NCI-H748 (cell line): ENCODE data around the gene HES5.
"Not testable (repeated sequence)": the region's sequence is repeated elsewhere in the genome, so short reads cannot be mapped to it uniquely, and the experiment has no call there.

Experiments
- DNase-seq: peaks from one replicate; lab custom pipeline; 2025; ENCODE audit not compliant: unreplicated experiment; lab: John Stamatoyannopoulos, UW

HES5 gene, protein sequence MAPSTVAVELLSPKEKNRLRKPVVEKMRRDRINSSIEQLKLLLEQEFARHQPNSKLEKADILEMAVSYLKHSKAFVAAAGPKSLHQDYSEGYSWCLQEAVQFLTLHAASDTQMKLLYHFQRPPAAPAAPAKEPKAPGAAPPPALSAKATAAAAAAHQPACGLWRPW

DNA sequence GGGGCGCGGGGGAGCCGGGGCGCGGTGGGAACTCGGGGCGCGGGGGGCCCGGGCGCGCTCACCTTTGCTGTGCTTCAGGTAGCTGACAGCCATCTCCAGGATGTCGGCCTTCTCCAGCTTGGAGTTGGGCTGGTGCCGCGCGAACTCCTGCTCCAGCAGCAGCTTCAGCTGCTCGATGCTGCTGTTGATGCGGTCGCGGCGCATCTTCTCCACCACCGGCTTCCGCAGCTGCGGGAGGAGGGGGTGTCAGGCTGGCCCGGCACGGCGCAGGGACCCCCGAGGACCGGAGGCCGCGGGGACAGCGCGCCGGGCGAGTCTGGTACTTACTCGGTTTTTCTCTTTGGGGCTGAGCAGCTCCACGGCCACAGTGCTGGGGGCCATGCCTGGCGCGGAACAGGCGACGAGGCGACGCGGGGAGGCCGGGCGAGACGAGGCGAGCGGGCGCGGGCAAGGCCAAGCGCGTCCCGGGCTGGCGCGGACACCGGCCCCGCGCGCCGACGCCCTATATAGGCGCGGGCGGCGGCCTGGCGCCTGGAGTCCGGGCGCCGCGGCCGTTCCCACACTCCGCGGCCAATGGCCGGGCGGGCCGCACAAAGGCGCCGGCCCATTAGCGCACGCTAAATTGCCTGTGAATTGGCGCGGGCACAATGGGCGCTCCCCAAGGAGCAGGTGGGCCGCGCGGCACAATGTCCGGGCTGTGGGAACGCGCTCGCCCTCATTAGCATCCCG is at the start of gene HES5:
HES5 (minus strand) TSS at position 480 of the 729 bp plus-strand sequence; CDS start at position 381, 99 bp downstream.
- DNase-seq: peak; percentile 90

DNA sequence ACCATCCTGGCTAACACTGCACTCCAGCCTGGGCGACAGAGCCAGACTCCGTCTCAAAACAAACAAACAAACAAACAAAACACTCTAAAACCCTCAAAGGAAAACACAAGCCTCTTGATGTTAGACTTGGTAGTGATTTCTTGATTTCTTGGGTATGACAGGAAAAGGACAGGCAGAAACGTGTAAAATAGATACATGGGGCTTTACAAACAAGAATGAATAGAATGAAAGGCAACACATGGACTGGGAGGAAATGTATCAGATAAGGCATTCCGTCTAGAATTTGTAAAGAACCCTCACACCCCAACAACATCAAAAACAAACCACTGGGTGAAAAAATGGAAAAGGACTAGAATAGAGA is 48.7 kb upstream of the HES5 start:
- DNase-seq: no peak

DNA sequence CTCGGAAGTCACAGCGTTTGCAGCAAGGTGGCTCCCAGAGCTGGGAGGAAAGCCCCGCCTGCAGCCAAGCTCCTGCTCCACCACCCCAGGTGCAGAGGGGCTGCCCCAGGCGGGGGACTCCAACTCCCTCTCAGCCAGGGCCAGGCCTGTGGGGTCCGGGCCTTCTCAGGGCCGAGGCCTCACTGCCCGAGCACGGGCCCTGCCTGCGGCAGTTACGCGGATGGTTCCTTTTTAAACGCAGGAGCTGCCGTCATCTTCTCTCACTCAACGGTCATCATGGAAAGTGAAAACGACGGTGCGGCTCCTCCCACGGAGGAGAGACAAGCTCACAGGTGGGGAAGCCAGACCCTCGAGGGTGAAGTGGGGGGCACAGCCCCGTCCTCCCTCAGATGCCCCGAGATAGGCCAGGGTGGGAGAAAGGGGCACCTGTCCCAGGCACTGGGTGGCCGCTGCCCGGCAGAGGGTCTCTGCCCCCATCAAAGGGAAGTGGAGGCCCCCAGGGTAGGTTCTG is 47.6 kb upstream of the HES5 start:
- DNase-seq: not testable (repeated sequence)

DNA sequence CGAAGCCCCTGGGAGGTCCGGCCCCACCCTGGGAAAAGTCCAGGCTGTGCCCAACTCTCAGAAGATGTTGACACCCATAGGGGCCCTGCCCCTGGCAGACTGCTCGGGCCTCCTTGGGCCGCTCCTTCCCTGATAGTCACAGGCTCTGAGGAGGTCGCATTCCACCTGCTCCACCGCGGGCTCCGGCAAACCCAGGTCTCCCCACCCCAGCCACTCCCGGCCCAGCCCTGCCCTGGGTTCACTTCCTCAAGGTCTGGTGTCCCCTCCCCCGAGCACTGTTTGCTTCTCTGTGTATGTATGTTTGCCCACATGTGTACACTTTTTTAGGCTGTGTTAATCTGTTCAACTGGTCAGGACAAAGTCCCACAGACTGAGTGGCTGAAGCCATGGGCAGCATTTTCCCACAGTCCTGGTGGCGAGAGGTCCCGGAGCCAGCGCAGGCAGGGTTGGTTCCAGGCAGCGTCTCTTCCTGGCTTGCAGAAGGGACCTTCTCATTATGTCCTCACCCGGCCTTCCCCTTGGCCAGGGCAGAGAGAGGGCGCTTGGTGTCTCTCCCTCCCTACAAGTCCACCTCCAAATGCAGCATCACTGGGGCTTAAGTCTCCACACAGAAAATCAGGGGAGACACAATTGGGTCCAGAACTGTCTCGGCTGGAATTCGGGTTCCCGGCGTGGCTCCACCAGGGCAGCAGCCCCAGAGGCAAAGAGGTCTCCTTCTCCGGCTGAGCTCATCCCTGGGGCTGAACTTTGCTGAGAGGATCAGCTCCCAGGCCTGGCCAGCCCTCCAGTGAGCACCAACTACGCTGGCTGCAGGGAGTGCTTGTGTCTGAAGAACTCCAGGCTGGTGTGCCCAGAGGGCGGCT is 46.0 kb upstream of the HES5 start:
- no peak for DNase-seq

DNA sequence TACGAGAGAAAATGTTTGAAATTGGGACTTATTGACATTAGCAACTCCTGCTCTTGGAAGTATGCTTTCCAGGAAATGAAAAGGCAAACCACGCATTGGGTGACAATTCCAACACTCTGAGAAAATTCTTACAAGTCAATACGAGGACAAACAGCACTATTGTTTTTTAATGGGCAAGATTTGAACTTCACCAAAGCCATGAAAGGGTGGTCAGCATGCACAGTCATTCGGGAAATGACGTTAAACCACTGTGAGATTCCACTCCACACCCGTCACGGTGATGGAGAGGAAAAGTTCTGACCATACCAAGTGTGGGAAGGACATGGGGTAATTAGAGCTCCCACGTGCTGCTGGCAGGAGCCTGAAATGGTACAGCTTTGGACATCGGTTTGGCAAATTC is 44.3 kb upstream of the HES5 start:
- no peak for DNase-seq

DNA sequence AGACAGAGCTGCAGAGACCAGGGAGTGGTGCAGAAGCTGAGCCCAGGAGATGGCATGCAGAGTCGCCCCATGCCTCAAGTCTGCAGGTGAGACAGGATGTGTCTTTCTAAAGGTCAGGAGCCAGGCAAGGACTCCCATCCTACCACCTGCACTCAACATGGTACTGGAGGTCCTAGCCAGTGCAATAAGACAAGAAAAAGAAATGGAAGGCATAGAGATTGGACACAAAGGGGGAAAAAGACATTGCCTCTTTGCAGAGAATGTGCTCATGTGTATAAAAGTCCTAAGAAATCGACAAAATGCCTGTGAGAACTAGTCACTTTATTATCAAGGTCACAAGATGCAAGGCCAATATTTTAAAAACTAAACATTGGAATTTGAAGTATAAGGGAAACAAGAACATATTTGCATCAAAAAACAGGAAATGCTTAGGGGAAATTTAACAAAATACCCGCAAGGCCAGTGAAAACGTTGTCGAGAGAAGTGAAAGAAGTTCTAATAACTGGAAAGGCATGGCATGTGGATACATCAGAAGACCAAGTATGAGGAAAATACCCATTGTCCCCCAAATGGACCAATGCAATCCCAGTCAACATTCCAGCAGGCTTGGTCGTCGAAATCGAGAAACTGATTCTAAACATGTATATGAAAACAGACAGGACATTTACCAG is 43.3 kb upstream of the HES5 start:
- DNase-seq: no peak

DNA sequence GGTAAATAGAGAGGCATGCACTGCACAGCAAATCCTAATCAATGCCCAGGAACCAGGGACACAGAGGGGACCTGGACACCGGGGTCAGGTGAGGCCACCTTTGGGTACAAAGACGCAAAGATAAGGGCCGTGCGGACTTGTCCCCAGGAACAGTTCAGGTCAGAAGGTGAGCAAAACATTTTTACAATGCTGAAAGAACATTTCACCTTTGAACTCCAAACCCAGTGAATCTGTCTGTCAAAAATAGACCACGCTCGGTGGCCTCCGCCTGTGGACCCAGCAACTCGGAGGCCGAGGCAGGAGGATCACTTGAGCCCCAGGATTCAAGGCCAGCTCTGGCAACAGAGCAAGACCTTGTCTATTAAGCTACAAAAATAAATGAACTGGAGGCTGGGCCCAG is 41.3 kb upstream of the HES5 start:
- DNase-seq: no peak

DNA sequence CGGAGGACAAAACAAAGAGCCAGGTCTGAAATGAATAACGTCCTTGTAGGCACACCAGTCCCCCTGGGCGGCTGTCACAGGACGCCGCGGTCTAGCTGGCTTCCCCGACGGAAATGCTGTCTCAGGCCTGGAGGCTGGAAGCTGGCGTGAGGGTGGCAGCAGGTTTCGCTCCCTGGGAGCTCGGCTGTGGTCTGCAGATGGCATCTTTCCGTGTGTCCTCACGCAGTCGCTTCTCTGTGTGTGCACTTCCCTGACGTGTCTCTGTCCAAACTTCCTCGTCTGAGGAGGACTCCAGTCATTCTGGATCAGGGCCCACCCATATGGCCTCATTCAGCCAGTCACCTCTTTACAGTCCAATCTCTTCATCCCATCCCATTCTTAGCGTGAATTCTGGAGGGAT is 40.3 kb upstream of the HES5 start:
- DNase-seq: no peak

DNA sequence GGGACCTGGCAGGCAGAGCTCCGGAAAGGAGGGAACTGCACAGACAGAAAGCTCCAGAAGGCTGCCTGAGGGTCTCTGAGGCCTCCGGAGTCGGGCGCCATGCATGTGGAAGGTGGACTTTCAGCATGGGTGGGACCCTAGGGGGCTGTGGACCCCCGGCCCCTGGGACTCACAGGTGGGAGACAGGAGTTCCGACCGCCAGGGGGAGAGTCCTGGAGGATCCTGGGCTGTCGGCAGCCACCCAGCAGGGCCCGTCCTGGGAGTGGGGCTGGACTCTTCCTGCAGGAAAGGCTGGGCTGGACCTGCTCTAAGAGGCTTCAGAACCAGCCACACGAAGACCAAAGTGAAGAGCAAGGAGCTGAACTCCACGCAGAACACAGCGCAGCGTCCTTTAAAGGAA is 39.6 kb upstream of the HES5 start:
- not testable (repeated sequence) for DNase-seq

DNA sequence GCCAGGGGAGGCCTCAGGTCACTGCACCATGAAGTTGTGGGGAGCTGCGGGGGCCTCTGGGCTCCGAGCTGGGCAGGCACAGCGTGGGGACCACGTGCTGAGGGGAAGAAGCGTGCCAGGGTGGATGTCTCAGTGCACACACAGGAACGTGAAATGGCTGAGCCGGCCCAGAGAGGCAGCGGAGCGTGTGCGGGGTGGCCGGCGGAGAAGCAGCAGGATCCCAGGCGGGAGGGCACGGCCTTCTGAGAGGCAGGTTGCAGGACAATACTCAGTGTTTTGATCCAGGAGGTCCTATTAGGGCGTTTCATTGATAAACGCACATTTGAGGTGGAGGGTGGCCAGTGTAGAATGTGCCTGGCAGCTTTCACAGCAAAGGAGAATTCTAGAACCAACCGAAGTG is 39.0 kb upstream of the HES5 start:
- DNase-seq: no peak

DNA sequence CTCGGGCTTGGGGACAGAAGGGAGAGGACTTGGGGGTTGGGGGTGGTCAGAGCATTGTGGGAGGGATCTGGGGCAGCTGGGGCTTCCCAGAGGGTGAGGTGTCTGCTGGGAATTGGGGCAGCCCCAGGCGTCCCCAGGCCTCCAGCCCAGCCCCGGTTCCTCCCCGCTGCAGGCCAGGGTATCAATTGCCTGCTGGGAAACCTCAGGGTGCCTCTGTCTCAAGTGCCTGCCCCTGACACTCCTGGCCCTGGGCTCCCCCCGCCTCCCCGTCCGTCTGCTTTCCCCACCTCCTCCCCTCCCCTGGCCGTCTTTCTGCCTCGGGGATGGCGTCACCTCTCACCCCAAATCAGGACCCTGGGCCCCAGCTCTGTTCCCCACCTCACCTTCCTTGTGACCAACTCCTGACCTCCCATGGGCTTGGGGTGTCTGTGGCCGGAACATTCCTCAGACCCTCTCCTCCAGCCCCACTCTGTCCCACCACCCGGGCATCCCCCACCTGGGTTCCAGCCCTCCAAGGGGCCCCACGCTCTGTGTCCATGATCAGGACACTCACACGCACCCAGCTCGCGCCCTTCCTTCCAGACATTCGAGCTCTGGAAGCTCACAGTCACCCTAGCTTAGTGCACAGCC is 38.2 kb upstream of the HES5 start:
- not testable (repeated sequence) for DNase-seq

DNA sequence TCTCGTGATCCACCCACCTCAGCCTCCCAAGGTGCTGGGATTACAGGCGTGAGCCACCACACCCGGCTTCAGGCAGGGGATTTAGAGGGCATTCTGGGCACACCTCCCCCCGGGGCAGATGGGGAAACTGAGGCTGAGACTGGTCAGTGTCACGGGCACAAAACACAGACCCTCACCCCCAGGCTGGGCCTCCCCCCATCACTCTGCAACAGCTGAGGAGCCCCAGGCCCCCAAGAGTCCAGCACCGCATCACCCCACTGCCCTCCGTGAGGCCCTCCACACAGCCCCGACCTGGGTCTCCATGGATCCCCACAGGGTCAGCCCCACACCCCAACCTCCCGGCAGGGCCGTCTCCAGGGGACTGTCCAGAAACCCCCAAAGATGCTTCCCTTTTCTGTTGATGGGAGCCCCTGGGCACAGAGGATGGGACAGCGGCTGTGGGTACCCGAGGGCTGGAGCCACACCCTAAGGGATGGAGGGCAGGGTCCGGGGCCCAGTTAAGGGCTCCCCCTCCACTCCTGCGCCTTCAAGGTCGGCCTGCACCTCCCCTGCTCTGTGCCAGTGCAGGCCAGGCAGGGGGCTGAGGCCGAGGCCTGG is 37.1 kb upstream of the HES5 start:
- no peak for DNase-seq

DNA sequence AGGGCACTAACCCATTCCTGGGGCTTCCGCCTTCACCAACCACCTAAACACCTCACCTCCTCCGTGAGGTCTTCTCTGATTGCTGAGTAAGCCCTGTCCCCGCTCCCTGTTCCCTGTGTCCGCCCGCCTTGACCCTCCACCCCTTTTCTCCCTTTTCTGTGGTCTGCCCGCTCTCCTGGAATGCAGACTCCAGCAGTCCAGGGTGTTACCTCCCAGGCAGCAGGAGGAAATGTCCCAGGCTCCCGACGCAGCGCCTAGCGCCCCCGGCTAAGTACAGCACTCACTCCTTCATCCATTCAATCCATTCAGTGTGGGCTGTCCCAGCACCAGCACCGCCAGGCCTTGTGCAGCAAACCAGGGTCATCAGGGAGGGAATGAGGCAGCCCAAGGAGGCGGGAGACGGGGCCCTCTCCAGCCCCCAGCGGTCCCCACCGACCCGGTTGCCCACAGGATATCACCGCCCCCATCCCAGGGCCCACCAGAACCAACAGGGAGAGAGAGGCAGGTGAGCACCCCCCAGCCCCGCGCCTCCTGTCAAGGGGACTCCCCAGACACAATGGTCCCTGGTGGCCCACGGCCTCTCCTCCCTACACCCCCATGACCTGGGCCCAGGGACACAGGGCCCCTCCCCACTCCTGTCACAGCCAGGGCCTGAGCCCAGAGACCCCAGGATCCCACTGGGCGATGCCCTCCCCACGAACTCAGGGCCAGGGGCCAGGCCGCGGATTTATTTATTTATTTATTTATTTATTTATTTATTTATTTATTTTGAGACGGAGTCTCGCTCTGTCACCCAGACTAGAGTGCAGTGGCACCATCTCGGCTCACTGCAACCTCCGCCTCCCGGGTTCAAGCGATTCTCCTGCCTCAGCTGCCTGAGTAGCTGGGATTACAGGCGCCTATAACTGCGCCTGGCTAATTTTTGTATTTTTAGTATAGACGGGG is 36.3 kb upstream of the HES5 start:
- DNase-seq: no peak

DNA sequence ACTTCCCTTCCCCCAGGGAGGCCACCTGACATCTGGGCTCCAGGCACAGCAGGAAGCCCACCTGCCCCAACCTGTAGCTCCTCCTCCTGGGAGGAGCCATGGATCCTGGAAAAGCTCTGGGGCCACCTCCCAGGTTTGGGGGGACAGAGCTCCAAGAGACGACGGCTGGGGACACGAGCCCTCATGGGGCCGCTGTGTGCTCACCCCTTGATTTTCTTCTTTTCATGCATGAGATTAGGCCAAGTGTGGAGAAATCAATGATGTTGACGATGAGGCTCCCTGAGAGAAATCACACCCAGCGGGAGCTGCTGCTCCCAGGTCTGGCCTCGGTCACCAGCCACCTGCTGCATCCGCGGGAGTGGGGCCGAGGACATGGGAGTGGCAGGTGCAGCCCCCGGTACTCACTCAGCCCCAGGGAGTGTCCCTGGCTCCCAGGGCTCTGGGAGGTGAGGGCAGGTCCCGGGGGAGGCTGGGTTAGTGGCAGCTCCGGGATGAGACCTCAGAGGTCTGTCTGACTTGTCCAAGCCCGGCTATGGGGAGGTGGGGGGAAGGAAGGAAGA is 34.8 kb upstream of the HES5 start:
- DNase-seq: no peak

DNA sequence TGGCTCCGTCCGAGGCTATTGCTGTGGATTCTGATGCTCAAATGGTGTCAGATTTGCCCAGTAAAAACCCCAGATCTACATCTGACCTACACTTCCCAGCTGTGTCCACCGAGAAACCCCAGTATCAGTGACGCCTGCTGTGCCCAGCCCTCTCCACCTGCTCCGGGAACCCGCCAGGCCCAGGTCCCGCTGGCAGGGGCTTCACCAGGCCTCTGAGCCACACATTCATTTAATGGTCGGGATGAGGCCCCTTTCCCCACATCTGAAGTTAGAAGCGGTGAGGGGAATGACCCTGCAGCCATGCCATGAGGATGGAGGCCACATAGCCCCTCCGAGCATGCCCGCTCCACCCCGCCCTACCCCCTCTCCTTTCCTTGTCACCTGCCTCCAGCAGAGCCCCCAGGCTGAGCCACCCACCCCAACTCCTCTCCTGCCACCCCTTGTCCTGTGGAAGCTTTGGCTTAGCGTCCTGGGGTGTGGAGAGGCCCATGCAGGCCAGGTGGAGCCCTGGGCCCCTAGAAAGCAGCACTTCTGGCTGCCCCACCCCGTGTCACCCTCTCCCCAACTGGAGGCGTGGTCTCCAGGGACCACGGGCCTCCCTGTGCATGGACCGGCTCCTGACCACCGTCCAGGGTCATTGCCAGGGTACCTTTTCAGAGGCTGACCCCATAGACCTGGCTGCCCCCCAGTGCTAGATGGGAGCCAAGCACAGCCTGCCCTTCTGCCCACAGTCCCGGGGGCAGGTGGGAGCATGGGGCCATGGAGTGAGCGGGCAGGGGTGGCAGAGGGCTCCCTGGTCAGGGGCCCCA is 34.1 kb upstream of the HES5 start:
- no peak for DNase-seq

DNA sequence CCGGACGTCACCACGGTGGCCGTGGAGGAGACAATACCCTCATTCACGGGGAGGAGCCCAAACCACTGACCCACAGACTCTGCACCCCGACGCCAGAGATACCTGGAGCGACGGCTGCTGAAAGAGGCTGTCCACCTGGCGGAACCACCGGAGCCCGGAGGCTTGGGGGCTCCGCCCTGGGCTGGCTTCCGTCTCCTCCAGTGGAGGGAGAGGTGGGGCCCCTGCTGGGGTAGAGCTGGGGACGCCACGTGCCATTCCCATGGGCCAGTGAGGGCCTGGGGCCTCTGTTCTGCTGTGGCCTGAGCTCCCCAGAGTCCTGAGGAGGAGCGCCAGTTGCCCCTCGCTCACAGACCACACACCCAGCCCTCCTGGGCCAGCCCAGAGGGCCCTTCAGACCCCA is 33.1 kb upstream of the HES5 start:
- DNase-seq: no peak

DNA sequence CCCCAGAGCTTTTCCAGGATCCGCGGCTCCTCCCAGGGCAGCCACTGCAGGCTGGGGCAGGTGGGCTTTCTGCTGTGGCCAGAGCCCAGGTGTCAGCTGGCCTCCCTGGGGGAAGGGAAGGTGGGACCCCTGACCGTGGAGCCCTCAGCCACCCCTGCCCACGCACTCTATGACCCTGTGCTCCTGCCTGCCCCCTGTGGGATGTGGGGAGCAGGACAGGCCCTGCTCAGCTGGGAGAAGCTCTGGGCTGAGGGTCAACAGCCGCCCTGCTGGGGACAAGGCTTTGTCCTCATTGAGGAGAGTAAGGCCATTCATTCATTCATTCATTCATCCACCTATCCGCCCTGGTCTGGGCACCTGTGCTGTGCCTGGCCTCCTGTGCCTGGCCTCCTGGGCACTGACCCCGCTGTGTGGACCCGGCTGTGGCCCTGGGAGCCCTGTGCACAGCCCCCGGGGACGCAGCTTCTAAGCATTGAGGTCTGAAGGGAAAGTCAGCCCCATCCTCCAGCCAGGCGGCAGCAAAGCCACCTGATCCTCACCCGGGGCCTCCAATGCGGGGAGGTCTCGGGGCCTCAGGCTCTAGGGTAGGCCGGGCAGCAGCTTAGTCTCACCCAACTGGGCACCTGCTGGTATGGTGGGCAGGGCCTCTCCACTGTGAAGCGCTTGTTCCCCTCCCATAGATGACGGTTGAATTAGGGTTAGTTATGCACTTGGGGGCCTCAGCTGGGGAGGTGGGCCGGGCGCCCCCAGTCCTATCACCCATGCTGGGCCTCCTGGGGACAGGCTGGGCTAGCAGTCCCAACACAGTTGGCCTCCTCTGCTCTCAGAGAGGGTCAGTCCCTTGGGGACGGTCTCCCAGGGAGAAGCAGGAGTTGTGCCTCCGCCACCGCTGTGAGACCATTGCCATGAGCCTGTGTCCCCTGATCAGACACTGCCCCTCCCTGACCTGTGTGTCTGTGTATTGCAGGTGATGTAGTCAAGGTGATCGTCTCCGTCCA is 32.1 kb upstream of the HES5 start:
- no peak for DNase-seq
